Measurements from ENCODE around the gene NRXN2. TPM values are rescaled to one million over a fixed set of nuclear protein-coding genes. Genes with fewer than 3 reads are reported as not detected.

Gene NRXN2
- total RNA-seq, 4 donors from 2014 or later: 0.21 to 0.72 (median 0.64) TPM; not detected in 1

DNA sequence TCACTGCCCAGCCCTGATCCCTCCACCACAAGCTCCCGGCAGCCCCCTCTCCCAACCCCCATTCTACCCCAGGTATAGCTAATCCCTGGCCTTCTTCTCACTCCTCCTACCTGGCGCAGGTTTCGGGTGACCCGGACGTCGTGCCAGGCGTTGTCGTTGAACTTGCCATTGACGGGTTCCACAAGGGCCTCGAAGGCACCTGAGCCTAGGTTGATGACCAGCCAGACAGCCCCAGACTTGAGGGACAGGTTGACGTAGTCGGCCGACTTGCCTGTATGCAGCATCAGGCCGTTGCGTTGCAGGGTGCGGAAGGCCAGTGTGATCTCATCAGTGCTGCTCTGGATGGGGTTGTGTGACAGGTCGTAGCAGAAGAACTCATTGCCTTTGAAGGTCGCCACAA, 37.5 kb downstream of the NRXN2 start:
- no peak for DNase-seq (ENCODE audit: low spot score in 2 of 2)
- no peaks in the 10 kb centered on the region for H3K36me3 ChIP-seq
- H3K4me1 ChIP-seq: peaks cover 18% of the 10 kb centered on the region
- no peak overlapping the region for H3K4me3 ChIP-seq
- H3K9me3 ChIP-seq: no peaks in the 10 kb centered on the region
- no peak overlapping the region for H3K27ac ChIP-seq
- H3K27me3 ChIP-seq: no peaks in the 10 kb centered on the region
- WGBS: 94% methylated on average over 17 of the region's 18 CpGs
- TF ChIP-seq POLR2AphosphoS5 (IDR thresholded peaks at IDR 0.05) (no peak), EP300 (IDR thresholded peaks at IDR 0.05) (no peak), CTCF (IDR thresholded peaks at IDR 0.05) (no peak), POLR2A (IDR thresholded peaks at IDR 0.05) (no peak)

DNA sequence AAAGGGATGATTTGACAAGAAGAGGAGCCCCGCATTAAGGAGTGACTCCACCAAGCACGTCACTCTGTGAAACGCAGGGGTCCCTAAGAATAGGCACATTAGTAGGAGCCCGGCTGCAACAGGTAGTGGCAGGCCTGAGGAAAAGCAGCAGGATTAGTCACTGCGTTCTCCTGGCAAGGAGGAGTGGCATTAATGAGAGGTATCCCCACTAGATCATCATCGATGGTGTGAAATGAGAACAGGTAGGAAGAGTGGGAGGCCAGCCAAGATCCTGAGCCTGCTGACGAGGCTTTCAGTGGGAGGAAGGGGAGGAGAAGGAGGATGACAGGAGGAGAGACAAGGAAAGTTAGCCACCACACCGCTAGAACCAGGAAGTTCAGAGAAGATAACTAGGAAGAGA, 38.6 kb downstream of the NRXN2 start:
- no peaks in the 10 kb centered on the region for H3K9me3 ChIP-seq
- no peaks in the 10 kb centered on the region for H3K27me3 ChIP-seq
- no peak overlapping the region for H3K4me3 ChIP-seq
- TF ChIP-seq POLR2AphosphoS5 (IDR thresholded peaks at IDR 0.05): no peak
- TF ChIP-seq CTCF (IDR thresholded peaks at IDR 0.05): no peak
- TF ChIP-seq POLR2A (IDR thresholded peaks at IDR 0.05): no peak
- no peak for TF ChIP-seq EP300 (IDR thresholded peaks at IDR 0.05)
- WGBS: 47% methylated on average over 8 of the region's 8 CpGs
- no peaks in the 10 kb centered on the region for H3K36me3 ChIP-seq
- H3K4me1 ChIP-seq: peaks cover 18% of the 10 kb centered on the region
- no peak for DNase-seq (ENCODE audit: low spot score in 2 of 2)
- no peak overlapping the region for H3K27ac ChIP-seq

- no peak overlapping the region for H3K27ac ChIP-seq
- WGBS: 82% methylated on average over 4 of the region's 4 CpGs
- DNase-seq (ENCODE audit: low spot score in 2 of 2): no peak
- H3K9me3 ChIP-seq: no peaks in the 10 kb centered on the region
- H3K4me3 ChIP-seq: no peak overlapping the region
- no peak for TF ChIP-seq POLR2AphosphoS5 (IDR thresholded peaks at IDR 0.05)
- no peak for TF ChIP-seq CTCF (IDR thresholded peaks at IDR 0.05)
- TF ChIP-seq POLR2A (IDR thresholded peaks at IDR 0.05): no peak
- peaks cover 10% of the 10 kb centered on the region for H3K27me3 ChIP-seq
- peaks cover 4% of the 10 kb centered on the region for H3K4me1 ChIP-seq
- no peaks in the 10 kb centered on the region for H3K36me3 ChIP-seq
These were observed 41.8 kb downstream of the NRXN2 start for GRCh38 chr11:64681171-64681570.

GRCh38 chr11:64679846-64680245, 43.2 kb downstream of the NRXN2 start:
- WGBS: 69% methylated on average over 1 of the region's 2 CpGs
- Histone ChIP-seq H3K27ac (no peak overlapping the region), H3K36me3 (no peaks in the 10 kb centered on the region), H3K4me1 (peaks cover 15% of the 10 kb centered on the region), H3K4me3 (no peak overlapping the region), H3K9me3 (no peaks in the 10 kb centered on the region), H3K27me3 (peaks cover 18% of the 10 kb centered on the region)
- DNase-seq (ENCODE audit: low spot score in 2 of 2): no peak
- TF ChIP-seq POLR2A (IDR thresholded peaks at IDR 0.05) (no peak), EP300 (IDR thresholded peaks at IDR 0.05) (no peak), POLR2AphosphoS5 (IDR thresholded peaks at IDR 0.05) (no peak), CTCF (IDR thresholded peaks at IDR 0.05) (no peak)

DNA sequence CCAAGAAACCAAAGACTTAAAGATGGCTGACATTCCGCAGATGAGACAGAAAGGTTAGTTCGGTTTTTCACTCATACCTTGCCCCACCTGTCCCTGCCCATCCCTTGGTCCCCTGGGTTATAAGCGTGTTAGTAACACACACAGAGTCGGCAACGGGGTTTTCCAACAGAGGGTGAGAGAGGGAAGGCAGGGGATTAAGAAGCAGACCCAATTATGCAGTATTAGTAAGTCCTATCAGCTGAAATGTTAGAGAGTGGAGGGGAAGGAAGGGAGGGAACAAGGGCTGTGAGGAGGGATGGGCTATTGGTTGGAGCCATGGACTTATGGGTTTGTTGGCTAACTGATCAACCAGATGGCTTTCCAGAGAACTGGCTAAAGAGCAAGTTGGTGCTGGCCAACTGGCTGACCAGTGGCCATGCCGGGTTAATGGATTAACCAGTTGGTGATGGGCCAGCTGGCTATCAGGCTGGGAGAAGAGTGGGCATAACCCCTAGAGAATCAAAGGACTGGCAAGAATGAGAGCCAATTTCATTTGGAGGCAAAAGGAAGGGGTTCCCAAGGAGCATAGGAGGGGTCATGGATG, 45.5 kb downstream of the NRXN2 start:
- no peaks in the 10 kb centered on the region for H3K36me3 ChIP-seq
- H3K27me3 ChIP-seq: peaks cover 18% of the 10 kb centered on the region
- no peak for DNase-seq (ENCODE audit: low spot score in 2 of 2)
- no peaks in the 10 kb centered on the region for H3K9me3 ChIP-seq
- no peak overlapping the region for H3K4me3 ChIP-seq
- no peak for TF ChIP-seq POLR2AphosphoS5 (IDR thresholded peaks at IDR 0.05)
- H3K27ac ChIP-seq: no peak overlapping the region
- peaks cover 11% of the 10 kb centered on the region for H3K4me1 ChIP-seq
- 74% methylated on average over 6 of the region's 6 CpGs for WGBS

GRCh38 chr11:64676261-64676615, 46.8 kb downstream of the NRXN2 start:
- Histone ChIP-seq H3K4me3 (no peak overlapping the region), H3K36me3 (no peaks in the 10 kb centered on the region), H3K27me3 (peaks cover 30% of the 10 kb centered on the region), H3K27ac (no peak overlapping the region), H3K4me1 (peaks cover 11% of the 10 kb centered on the region), H3K9me3 (no peaks in the 10 kb centered on the region)
- TF ChIP-seq POLR2AphosphoS5 (IDR thresholded peaks at IDR 0.05) (no peak), EP300 (IDR thresholded peaks at IDR 0.05) (no peak), CTCF (IDR thresholded peaks at IDR 0.05) (no peak), POLR2A (IDR thresholded peaks at IDR 0.05) (no peak)
- no peak for DNase-seq (ENCODE audit: low spot score in 2 of 2)
- 82% methylated on average over 2 of the region's 2 CpGs for WGBS
